GM23338 (cell line): ENCODE results near the gene DAB1. TPM values are rescaled to one million over a fixed set of nuclear protein-coding genes. Genes with fewer than 3 reads are reported as not detected.

Experiments used
- ATAC-seq: fragments of 200-7000 bp; cut with Tn5 transposase; 3 replicates; pipeline ENCODE4 v1.9.1; 2020
- DNase-seq: peaks from one replicate; pipeline ENCODE4 v3.0.0-alpha.2; 2015; ENCODE audit warnings: low spot score
- H2AFZ ChIP-seq: fragments of 200-600 bp; sonication (generic); 2 replicates; pipeline ENCODE4 v1.8.0; 2016; ENCODE audit warnings: antibody characterized with exemption, mild to moderate bottlenecking, moderate library complexity
- H3F3A ChIP-seq: fragments of 200-600 bp; sonication (generic); replicated peaks from 2 replicates; pipeline ENCODE4 v1.8.0; 2017; ENCODE audit warnings: antibody characterized with exemption, mixed run types, low read depth
- H3K27ac ChIP-seq: fragments of 200-600 bp; sonication (generic); 2 replicates; pipeline ENCODE4 v1.6.1; 2016; ENCODE audit warnings: low read depth
- H3K27me3 ChIP-seq: fragments of 200-600 bp; sonication (generic); 2 replicates; pipeline ENCODE4 v1.8.0; 2016; ENCODE audit warnings: mild to moderate bottlenecking, mixed run types, moderate library complexity; ENCODE audit not compliant: insufficient read depth
- H3K36me3 ChIP-seq: fragments of 200-600 bp; sonication (generic); 2 replicates; pipeline ENCODE4 v1.8.0; 2016; ENCODE audit warnings: mild to moderate bottlenecking; ENCODE audit not compliant: insufficient read depth
- H3K4me1 ChIP-seq: fragments of 200-600 bp; sonication (generic); 2 replicates; pipeline ENCODE4 v1.8.0; 2016; ENCODE audit warnings: mild to moderate bottlenecking, moderate library complexity; ENCODE audit not compliant: insufficient read depth
- H3K4me2 ChIP-seq: fragments of 200-600 bp; sonication (generic); 2 replicates; pipeline ENCODE4 v1.7.1; 2017; ENCODE audit warnings: mixed run types
- H3K4me3 ChIP-seq: fragments of 200-600 bp; sonication (generic); 2 replicates; pipeline ENCODE4 v1.6.1; 2016; ENCODE audit warnings: mixed run types
- H3K79me2 ChIP-seq: fragments of 200-600 bp; sonication (generic); replicated peaks from 2 replicates; pipeline ENCODE4 v1.8.0; 2017; ENCODE audit warnings: mild to moderate bottlenecking; ENCODE audit not compliant: insufficient read depth
- H3K9me2 ChIP-seq: fragments of 200-600 bp; sonication (generic); 2 replicates; pipeline ENCODE4 v1.8.0; 2017; ENCODE audit not compliant: insufficient read depth
- H4K20me1 ChIP-seq: fragments of 200-600 bp; sonication (generic); replicated peaks from 2 replicates; pipeline ENCODE4 v1.8.0; 2017; ENCODE audit warnings: mild to moderate bottlenecking; ENCODE audit not compliant: insufficient read depth
- H3K27ac Mint-ChIP-seq: 2 replicates; pipeline ENCODE4 v1.8.0; 2020; ENCODE audit warnings: inconsistent platforms, mild to moderate bottlenecking, moderate library complexity, mixed read lengths
- H3K27me3 Mint-ChIP-seq: 3 replicates; pipeline ENCODE4 v1.8.0; 2022; ENCODE audit warnings: low read depth, mild to moderate bottlenecking, moderate library complexity, mixed read lengths, inconsistent platforms; ENCODE audit not compliant: insufficient read depth, poor library complexity
- H3K36me3 Mint-ChIP-seq: 3 replicates; pipeline ENCODE4 v1.8.0; 2021; ENCODE audit warnings: low read depth, mild to moderate bottlenecking, inconsistent platforms, moderate library complexity, mixed read lengths
- H3K4me1 Mint-ChIP-seq: 3 replicates; pipeline ENCODE4 v1.8.0; 2020; ENCODE audit warnings: mild to moderate bottlenecking, inconsistent platforms, mixed read lengths
- H3K4me3 Mint-ChIP-seq: 3 replicates; pipeline ENCODE4 v1.8.0; 2021; ENCODE audit warnings: moderate library complexity, mild to moderate bottlenecking, inconsistent platforms, mixed read lengths
- H3K9me3 Mint-ChIP-seq: 3 replicates; pipeline ENCODE4 v1.8.0; 2020; ENCODE audit warnings: moderate library complexity, mild to moderate bottlenecking, inconsistent platforms, mixed read lengths
- CREB1 ChIP-seq: fragments of 250-450 bp; sonication (Bioruptor Pico); IDR thresholded peaks from 2 replicates; pipeline ENCODE4 v1.5.0; 2020; ENCODE audit warnings: low read depth, mild to moderate bottlenecking, moderate library complexity
- ETS1 ChIP-seq: IDR thresholded peaks from 2 replicates; pipeline ENCODE4 v1.6.1; 2016; ENCODE audit warnings: antibody characterized with exemption
- EZH2 ChIP-seq: fragments of 200-600 bp; sonication (generic); IDR thresholded peaks from one replicate; pipeline ENCODE4 v1.8.0; 2017; ENCODE audit warnings: antibody characterized with exemption, mild to moderate bottlenecking, low read depth; ENCODE audit not compliant: unreplicated experiment
- EZH2phosphoT487 ChIP-seq: fragments of 200-600 bp; sonication (generic); IDR thresholded peaks from one replicate; pipeline ENCODE4 v1.8.1; 2018; ENCODE audit warnings: antibody characterized with exemption; ENCODE audit not compliant: unreplicated experiment
- NANOG ChIP-seq: IDR thresholded peaks from 2 replicates; pipeline ENCODE4 v1.6.1; 2016; ENCODE audit warnings: antibody characterized with exemption, borderline replicate concordance
- POLR2AphosphoS5 ChIP-seq: IDR thresholded peaks from 2 replicates; pipeline ENCODE4 v1.6.1; 2016; ENCODE audit warnings: antibody characterized with exemption, low read depth
- STAT1 ChIP-seq: IDR thresholded peaks from one replicate; pipeline ENCODE4 v1.6.1; 2016; ENCODE audit warnings: antibody characterized with exemption; ENCODE audit not compliant: unreplicated experiment
- ZNF114 ChIP-seq: fragments of 250-450 bp; sonication (Bioruptor Pico); IDR thresholded peaks from 2 replicates; pipeline ENCODE4 v1.5.0; 2020; ENCODE audit warnings: mild to moderate bottlenecking, moderate library complexity
- ZNF331 ChIP-seq: fragments of 250-450 bp; sonication (Bioruptor Pico); IDR thresholded peaks from 2 replicates; pipeline ENCODE4 v1.5.0; 2020; ENCODE audit warnings: low read depth, mild to moderate bottlenecking, moderate library complexity
- polyA plus RNA-seq: library from polyadenylated mRNA; unstranded; fragments of >200 nt; fragmentation: Nextera tagmentation; extraction: Ambion mirVana; gene quantifications from 2 replicates; pipeline ENCODE4 v1.2.1, GENCODE V29; 2016
- total RNA-seq: library from RNA; depleted of rRNA; stranded (reverse); fragments of >200 nt; shearing (Covaris generic); gene quantifications from 2 replicates; pipeline ENCODE4 v1.2.3, GENCODE V29; 2014
- TF ChIP-seq, protein P1 (sequence below): fragments of 250-450 bp; sonication (Bioruptor Pico); IDR thresholded peaks from 2 replicates; pipeline ENCODE4 v1.5.0; 2020; ENCODE audit warnings: mild to moderate bottlenecking, moderate library complexity
- TF ChIP-seq, protein P2 (sequence below): IDR thresholded peaks from one replicate; pipeline ENCODE4 v1.6.1; 2018; ENCODE audit warnings: antibody characterized with exemption; ENCODE audit not compliant: unreplicated experiment
- TF ChIP-seq, protein P3 (sequence below), 2 experiments: fragments of 200-600 bp in 1 of 2; sonication (generic) in 1 of 2; conservative IDR thresholded peaks; 2 replicates each; pipeline versions ENCODE4 v1.5.1 to v1.6.1; 2016 to 2017; ENCODE audit warnings: antibody characterized with exemption in 2 of 2, low read depth in 2 of 2, mild to moderate bottlenecking in 2 of 2, moderate library complexity in 1 of 2

The DAB1 gene
- total and polyA plus RNA-seq, 2 experiments from 2014 or later: 12.8 to 14.5 TPM

GRCh38 chr1:56966698-56966999 is 457.2 kb downstream of the DAB1 start (continued):
- TF ChIP-seq, protein P1, sequence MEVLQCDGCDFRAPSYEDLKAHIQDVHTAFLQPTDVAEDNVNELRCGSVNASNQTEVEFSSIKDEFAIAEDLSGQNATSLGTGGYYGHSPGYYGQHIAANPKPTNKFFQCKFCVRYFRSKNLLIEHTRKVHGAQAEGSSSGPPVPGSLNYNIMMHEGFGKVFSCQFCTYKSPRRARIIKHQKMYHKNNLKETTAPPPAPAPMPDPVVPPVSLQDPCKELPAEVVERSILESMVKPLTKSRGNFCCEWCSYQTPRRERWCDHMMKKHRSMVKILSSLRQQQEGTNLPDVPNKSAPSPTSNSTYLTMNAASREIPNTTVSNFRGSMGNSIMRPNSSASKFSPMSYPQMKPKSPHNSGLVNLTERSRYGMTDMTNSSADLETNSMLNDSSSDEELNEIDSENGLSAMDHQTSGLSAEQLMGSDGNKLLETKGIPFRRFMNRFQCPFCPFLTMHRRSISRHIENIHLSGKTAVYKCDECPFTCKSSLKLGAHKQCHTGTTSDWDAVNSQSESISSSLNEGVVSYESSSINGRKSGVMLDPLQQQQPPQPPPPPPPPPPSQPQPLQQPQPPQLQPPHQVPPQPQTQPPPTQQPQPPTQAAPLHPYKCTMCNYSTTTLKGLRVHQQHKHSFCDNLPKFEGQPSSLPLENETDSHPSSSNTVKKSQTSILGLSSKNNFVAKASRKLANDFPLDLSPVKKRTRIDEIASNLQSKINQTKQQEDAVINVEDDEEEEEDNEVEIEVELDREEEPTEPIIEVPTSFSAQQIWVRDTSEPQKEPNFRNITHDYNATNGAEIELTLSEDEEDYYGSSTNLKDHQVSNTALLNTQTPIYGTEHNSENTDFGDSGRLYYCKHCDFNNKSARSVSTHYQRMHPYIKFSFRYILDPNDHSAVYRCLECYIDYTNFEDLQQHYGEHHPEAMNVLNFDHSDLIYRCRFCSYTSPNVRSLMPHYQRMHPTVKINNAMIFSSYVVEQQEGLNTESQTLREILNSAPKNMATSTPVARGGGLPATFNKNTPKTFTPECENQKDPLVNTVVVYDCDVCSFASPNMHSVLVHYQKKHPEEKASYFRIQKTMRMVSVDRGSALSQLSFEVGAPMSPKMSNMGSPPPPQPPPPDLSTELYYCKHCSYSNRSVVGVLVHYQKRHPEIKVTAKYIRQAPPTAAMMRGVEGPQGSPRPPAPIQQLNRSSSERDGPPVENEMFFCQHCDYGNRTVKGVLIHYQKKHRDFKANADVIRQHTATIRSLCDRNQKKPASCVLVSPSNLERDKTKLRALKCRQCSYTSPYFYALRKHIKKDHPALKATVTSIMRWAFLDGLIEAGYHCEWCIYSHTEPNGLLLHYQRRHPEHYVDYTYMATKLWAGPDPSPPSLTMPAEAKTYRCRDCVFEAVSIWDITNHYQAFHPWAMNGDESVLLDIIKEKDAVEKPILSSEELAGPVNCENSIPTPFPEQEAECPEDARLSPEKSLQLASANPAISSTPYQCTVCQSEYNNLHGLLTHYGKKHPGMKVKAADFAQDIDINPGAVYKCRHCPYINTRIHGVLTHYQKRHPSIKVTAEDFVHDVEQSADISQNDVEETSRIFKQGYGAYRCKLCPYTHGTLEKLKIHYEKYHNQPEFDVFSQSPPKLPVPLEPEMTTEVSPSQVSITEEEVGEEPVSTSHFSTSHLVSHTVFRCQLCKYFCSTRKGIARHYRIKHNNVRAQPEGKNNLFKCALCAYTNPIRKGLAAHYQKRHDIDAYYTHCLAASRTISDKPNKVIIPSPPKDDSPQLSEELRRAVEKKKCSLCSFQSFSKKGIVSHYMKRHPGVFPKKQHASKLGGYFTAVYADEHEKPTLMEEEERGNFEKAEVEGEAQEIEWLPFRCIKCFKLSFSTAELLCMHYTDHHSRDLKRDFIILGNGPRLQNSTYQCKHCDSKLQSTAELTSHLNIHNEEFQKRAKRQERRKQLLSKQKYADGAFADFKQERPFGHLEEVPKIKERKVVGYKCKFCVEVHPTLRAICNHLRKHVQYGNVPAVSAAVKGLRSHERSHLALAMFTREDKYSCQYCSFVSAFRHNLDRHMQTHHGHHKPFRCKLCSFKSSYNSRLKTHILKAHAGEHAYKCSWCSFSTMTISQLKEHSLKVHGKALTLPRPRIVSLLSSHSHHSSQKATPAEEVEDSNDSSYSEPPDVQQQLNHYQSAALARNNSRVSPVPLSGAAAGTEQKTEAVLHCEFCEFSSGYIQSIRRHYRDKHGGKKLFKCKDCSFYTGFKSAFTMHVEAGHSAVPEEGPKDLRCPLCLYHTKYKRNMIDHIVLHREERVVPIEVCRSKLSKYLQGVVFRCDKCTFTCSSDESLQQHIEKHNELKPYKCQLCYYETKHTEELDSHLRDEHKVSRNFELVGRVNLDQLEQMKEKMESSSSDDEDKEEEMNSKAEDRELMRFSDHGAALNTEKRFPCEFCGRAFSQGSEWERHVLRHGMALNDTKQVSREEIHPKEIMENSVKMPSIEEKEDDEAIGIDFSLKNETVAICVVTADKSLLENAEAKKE (CRISPR knock-in tag): no peak
- TF ChIP-seq POLR2AphosphoS5 (no peak), EZH2 (no peak), CREB1 (CRISPR knock-in tag) (no peak), NANOG (no peak), ETS1 (no peak), EZH2phosphoT487 (no peak), ZNF331 (CRISPR knock-in tag) (no peak)

- Histone ChIP-seq H3F3A (no peaks in the 10 kb centered on the region), H2AFZ (0 out of 2 replicates have a peak within 1 kb of the TSS, but pooled peaks have one; percentile 38), H3K4me3 (no peak within 1 kb of the TSS), H3K27me3 (no peaks in the 10 kb centered on the region), H3K27ac (no peak within 1 kb of the TSS), H3K79me2 (no peaks in the 10 kb centered on the region), H3K9me2 (no peaks in the 10 kb centered on the region), H3K4me2 (no peak within 1 kb of the TSS), H3K36me3 (no peaks in the 10 kb centered on the region), H3K4me1 (no peaks in the 10 kb centered on the region), H4K20me1 (no peaks in the 10 kb centered on the region)
- H3K27me3 Mint-ChIP-seq: peaks cover 2% of the 10 kb centered on the region
- H3K4me1 Mint-ChIP-seq: peaks cover 12% of the 10 kb centered on the region; the same call in 2 of the 3 replicates
- H3K36me3 Mint-ChIP-seq: no peaks in the 10 kb centered on the region
- H3K9me3 Mint-ChIP-seq: no peaks in the 10 kb centered on the region
- no peak within 1 kb of the TSS for H3K4me3 Mint-ChIP-seq
- no peak for ATAC-seq
- H3K27ac Mint-ChIP-seq: no peak within 1 kb of the TSS
- DNase-seq: no peak
- TF ChIP-seq, protein P2, sequence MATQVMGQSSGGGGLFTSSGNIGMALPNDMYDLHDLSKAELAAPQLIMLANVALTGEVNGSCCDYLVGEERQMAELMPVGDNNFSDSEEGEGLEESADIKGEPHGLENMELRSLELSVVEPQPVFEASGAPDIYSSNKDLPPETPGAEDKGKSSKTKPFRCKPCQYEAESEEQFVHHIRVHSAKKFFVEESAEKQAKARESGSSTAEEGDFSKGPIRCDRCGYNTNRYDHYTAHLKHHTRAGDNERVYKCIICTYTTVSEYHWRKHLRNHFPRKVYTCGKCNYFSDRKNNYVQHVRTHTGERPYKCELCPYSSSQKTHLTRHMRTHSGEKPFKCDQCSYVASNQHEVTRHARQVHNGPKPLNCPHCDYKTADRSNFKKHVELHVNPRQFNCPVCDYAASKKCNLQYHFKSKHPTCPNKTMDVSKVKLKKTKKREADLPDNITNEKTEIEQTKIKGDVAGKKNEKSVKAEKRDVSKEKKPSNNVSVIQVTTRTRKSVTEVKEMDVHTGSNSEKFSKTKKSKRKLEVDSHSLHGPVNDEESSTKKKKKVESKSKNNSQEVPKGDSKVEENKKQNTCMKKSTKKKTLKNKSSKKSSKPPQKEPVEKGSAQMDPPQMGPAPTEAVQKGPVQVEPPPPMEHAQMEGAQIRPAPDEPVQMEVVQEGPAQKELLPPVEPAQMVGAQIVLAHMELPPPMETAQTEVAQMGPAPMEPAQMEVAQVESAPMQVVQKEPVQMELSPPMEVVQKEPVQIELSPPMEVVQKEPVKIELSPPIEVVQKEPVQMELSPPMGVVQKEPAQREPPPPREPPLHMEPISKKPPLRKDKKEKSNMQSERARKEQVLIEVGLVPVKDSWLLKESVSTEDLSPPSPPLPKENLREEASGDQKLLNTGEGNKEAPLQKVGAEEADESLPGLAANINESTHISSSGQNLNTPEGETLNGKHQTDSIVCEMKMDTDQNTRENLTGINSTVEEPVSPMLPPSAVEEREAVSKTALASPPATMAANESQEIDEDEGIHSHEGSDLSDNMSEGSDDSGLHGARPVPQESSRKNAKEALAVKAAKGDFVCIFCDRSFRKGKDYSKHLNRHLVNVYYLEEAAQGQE: no peak
- TF ChIP-seq, protein P3, sequence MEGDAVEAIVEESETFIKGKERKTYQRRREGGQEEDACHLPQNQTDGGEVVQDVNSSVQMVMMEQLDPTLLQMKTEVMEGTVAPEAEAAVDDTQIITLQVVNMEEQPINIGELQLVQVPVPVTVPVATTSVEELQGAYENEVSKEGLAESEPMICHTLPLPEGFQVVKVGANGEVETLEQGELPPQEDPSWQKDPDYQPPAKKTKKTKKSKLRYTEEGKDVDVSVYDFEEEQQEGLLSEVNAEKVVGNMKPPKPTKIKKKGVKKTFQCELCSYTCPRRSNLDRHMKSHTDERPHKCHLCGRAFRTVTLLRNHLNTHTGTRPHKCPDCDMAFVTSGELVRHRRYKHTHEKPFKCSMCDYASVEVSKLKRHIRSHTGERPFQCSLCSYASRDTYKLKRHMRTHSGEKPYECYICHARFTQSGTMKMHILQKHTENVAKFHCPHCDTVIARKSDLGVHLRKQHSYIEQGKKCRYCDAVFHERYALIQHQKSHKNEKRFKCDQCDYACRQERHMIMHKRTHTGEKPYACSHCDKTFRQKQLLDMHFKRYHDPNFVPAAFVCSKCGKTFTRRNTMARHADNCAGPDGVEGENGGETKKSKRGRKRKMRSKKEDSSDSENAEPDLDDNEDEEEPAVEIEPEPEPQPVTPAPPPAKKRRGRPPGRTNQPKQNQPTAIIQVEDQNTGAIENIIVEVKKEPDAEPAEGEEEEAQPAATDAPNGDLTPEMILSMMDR (conservative IDR thresholded peaks at IDR 0.05; ENCODE audit: low read depth in 2 of 2): no peak
- TF ChIP-seq EZH2phosphoT487 (no peak), ZNF114 (CRISPR knock-in tag) (no peak), NANOG (no peak), ZNF331 (CRISPR knock-in tag) (no peak), CREB1 (CRISPR knock-in tag) (no peak), STAT1 (no peak)
Observed at GRCh38 chr1:56965916-56966697, 457.8 kb downstream of the DAB1 start, which contains the start of gene C8B. TSS of gene C8B (minus strand) at chr1:56966015. CDS start at chr1:56965948, 67 bp downstream.
